Measurements from ENCODE around the gene ANKRD29.
"Not testable (repeated sequence)": the region's sequence is repeated elsewhere in the genome, so short reads cannot be mapped to it uniquely, and the experiment has no call there.

ANKRD29 gene

DNA sequence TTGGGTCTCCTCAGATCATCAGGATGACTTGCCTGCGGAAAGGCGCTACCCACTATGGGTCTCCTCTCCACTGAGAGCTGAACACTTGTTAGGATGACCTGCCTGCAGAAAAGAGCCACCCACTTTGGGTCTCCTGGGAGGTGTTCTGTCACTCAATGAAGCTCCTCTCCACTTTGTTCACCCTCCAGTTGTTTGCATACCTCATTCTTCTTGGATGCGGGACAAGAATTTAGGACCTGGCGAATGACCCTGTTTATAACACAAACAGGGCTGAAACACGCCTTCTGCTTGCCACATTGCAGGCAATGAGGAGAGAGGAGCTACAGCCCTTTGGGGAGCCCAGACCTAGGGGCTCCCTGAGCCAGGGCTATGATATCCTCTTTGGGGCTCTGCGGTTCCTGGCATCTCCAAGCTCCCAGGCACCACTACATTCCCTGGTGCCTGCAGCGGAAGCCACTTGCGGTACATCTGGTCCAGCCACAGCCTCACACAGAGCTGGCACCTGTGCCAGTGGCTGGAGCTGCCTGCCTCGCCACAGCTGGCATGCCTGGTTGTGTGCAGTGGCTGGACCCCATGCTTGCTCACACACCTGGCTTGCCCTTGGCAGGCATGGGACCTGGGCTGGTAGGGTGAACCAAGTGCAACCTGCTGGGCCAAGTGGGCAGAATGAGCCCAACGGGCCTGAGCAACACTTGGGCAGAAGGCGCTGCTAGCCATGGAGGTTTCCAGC lies 20.6 kb downstream of the ANKRD29 start:
- no peak for DNase-seq

DNA sequence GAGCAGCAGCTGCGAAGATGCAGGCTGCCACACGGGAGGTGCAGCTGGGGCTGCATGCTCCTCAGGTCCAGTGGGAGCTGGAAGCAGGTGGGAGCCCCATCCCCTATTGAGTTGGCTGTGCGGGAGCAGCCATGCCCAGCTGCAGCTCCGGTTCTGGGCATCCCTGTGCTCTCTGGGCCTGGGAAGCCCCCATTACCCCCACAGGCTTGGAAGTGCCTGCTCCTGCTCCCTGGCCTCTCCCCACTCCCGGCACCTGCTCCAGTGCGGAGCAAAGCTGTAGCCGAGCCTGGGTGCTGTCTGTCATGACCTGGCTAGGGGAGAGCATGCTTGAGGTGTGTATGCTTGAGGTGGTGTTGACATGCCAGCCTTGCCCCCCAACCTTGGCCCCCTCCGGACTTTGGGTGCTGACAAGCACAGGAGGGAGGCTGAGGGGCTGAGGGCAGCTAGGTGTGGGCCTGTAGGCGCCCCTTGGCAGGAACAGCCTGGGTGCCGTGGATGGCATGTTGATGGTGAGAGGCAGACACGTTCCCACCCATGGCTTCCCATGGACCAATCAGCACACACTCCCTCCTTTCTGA lies 21.5 kb downstream of the ANKRD29 start:
- DNase-seq, result no peak

DNA sequence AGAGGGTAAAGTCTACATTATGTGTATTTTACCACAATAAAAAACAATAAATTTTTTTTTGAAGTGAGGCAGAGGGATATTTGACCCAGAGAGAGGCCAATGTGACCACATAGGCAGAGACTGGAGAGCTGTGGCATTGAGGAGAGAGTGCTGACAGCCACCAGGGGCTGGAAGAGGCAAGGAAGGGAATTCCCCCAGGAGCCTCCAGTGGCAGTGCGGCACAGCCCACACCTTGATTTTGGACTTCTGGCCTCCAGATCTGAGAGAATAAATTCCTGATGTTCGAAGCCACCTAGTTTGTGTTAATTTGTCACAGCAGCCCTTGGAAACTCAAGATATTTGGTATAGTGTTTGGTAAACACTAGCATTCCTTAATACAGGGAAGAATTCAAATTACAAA lies 22.7 kb downstream of the ANKRD29 start:
- DNase-seq, result no peak

DNA sequence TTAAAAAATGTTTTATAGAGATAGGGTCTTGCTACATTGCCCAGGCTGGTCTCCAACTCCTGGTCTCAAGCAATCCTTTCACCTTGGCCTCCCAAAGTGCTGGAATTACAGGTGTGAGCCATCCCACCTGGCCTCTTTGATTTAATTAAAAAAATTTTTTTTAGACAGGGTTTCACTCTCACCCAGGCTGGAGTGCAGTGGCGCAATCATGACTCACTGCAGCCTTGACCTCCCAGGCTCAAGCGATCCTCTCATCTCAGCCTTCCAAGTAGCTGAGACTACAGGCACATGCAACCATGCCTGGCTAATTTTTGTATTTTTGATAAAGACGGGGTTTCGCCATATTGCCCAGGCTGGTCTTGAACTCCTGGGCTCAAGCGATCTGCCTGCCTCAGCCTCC lies 26.3 kb downstream of the ANKRD29 start:
- not testable (repeated sequence) for DNase-seq

DNA sequence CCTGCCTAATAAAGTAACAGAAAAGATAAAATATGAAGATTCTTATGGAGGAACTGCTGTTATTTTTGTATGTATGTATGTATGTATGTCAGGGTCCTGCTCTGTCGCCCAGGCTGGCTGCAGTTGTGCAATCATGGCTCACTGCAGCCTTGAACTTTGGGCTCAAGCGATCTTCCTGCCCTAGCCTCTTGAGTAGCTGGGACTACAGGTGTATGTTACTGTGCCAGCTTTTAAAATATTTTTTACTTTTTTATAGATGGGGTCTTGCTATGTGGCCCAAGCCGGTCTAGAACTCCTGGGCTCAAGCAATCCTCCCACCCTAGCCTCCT lies 26.7 kb downstream of the ANKRD29 start:
- no peak for DNase-seq

DNA sequence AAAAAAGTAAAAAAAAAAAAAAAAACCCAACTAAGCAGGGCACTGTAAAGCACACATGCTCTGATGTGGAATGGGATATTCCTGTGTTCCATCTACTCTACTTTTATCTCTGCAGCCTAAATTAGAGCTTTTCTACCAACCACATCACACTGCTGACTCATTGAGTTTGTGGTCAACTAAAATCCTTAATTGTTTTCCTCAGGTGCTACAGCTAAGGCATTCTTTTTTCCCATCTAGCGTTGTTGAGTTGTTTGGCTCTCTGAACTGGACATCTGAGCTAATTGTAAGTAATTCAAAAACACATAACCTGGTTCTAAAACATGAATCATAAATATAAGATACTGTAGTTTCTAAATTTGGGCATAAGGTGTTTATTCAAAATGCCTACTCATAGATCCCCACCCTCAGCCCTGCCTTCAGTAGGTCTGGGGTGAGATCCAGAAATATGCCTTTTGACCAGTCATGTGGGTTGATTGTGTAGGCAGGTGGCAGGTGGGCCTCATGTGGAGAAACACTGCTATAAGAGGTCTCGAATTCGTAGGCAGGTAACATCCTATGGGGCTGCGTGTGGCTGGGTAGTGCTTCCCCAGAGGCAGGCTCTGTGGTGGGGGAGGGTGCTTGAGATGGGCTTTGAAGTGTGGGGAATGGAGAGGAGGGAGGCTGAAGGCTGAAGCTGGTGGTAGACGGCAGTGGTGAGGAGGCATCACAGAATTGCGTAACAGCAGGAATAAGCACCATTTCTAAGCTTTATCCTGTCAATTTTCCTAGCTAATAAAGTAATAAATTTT lies 27.2 kb downstream of the ANKRD29 start:
- no peak for DNase-seq

DNA sequence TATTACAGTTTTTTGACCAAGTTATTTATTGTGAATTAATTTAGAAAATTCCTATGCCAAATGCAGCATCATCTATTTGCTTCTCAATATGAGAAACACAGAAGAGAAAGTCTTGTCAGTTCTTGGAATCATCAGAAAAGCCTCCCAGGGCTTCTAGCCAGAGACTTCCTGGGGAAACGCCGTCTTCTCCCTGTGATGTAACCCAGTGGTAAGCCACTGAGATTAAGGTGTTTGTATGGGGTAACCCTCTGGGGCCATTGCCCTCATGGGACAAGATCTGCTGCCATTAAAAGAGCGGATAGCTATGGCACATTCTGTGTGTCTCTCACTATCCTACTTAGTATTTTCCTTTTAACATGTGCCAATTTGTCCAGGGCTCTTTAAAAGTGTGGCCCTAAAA lies 28.0 kb downstream of the ANKRD29 start:
- no peak for DNase-seq

DNA sequence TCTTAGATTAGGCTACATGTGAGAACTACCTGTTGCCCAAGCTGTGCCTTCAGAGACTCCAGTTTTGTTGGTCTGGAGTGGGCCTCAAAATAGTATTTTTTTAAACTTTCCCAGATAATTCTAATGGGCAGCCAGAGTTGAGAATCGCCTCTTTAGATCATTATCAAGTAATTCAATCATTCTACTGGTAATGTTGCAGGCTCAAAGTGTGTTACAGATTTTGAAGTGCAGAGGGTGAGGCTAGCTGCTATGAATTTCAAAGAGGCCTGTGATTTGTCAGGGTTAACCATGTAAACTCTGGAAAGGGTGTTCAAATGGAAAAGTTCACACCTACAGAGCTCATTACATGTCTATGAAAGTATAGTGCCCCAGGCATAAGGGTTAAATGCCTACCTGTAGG lies 30.1 kb downstream of the ANKRD29 start:
- no peak for DNase-seq

DNA sequence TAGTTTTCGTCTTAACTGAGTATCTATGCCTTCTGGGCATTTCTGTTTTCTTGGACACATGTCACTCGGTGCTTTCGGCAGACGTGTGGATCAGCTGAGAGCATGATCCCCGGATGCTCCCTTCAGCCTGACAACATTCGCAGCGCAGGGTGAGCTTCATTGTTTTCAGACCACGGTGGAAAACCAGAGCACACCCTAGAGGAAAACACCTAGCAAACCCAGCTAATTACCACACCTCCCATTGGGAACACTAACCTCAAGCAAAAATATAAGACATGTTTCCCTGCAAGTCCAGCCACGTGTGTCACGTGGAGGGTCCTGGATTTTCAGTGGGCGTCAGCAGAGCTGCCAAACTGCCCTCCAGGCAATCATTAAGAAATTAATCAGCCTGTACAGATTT lies 31.0 kb downstream of the ANKRD29 start:
- DNase-seq, result no peak

DNA sequence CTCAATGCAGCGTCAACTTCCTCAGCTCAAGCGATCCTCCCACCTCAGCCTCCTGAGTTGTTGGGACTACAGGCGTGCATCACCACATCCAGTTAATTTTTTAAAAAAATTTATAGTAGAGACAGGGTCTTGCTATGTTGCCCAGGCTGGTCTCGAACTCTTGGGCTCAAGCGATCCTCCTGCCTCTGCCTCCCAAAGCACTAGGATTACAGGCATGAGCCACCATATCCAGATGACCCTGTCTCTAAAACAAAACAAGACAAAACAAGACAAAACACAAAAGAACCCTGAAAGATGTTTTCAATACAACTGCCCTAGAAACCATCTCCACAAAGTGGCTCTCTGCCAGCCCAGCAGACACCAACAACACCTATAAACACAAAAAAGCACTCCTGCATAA lies 31.4 kb downstream of the ANKRD29 start:
- DNase-seq, result no peak

DNA sequence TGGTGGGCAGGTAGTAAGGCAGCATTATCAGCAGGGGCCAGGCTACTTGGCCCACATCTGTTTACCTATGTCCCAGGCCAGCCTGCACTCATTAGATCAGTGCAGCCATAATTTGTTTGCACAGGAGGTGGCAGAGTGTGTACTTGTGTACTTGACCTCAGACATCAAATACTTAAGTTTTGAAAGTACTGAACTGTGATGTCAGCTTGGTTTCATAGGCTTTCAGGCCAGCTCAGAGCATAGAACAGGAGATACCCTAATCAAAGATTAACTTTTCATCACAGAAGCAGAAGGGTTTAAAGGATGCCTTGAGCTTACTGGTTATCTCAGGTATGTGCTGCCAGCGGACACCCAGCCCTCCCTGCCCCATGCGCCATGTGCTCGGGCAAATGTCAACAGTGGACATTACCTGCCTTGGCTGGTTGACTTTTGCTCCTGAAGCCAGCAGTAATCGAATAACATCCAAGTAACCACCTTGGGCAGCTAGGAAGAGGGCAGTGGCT lies 33.2 kb downstream of the ANKRD29 start:
- DNase-seq, result no peak

DNA sequence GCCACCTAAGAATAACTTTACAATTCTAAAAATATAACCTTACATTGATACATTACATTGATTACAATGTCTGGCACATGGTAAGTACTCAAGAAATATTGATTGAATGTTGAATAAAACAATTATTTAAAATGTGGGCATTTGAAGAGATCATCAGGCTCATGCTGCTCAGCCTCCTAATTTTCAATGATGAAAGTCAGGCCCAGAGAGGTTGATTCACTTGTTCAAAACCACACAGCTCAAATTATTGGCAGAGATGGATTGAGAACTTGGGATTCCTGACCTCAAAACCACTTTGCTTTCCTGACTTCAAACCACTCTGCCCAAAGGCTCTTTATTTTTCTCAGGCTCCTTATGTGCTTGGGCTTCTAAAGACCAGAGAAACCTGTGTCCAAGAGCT lies 34.7 kb downstream of the ANKRD29 start:
- DNase-seq, result no peak

DNA sequence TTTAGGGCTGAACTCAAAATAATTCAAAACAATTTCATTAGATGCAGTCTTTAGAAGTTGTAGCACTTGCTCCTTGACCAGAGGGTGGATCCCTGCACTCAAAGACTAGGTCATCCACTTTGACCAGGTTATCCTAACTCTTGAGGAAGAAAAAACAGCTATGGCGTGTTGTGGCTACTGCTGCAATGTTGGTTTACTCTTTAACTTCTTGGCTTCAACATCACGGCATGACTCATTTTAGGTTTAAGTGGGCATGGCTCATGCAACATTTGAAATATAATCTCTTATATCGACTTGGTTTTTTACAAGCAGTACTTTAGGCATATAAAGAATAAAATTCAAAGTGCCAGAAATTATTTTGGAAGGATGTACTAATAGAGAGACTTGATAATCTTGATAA lies 35.4 kb downstream of the ANKRD29 start:
- no peak for DNase-seq

DNA sequence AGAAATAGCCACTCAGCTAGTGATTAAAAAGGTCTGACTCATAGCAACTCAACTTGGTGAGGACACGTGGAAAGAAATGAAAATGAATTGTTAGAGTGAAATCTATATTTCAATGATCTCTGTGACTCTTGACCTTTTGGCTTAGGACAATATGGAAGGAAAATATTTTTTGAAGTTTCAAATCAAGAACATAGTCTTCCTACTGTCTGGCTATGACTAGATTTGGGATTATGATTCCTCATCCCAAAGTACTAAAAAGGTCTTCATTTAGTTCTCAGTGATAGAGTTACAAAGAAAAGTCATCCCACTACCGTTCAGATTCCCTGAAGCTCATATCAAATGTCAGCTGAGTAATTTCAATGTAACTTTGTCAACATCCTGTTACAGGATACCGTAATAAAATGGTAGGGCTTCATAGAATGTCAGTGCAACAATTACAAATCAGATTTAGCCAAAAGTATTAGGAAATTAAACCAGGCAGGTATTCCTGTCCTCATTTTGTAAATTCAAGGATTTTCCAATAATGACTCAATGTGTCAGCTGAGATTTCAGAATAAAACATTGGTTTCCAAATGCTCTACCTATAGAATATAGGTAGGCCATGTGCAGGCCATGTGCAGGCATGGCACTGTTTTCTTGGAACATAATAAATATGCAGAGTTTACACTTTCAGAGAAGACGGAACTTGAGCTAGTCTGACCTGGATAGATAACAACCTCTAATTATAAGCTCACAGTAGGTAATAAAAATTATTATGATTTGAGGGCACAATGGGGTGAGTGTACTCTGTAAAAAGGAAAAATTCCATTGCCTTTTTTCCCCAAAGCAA lies 36.0 kb downstream of the ANKRD29 start:
- no peak for DNase-seq

DNA sequence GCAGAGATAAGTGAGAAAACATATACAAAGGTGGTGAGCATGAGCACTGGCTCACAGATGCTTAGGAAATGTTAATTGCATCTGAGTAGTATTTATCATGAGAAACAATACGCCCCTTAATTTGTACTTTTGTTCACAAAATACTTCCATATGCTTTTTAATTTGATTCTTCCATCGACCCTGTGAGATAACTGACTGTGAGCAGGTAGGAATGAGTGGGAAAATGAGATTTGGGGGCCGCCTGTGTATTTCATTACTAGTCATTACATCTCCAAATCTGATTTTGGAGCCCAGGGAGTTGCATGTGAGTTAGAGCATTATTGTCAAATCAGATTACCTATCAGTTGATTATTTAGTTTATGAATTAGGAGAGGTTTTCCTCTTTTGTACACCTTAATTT lies 39.7 kb downstream of the ANKRD29 start:
- no peak for DNase-seq

DNA sequence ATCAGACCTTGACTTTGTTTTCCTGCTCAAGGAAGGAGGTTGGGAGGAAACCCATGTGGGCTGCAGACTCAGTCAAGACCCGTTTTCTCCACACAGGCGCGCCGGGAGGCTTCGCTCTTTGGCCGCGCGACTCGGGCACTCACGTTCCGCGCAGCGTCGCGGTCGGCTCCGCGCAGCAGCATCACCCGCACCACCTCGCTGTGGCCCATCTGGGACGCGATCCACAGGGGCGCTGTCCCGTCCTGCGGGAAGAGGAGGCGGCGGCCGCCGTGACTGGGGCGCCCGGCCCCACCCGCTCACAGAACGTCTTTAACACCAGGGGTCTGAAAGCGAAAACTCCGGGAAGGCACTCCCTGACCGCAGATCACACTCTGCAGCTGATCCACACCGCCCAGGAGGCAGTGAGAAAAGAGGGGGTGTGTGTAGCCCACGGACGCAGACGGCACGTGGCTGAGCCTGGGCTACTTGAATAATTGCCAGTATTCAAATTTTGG lies 43.3 kb downstream of the ANKRD29 start:
- DNase-seq, result peak in 1 of 2 experiments; percentile 1

DNA sequence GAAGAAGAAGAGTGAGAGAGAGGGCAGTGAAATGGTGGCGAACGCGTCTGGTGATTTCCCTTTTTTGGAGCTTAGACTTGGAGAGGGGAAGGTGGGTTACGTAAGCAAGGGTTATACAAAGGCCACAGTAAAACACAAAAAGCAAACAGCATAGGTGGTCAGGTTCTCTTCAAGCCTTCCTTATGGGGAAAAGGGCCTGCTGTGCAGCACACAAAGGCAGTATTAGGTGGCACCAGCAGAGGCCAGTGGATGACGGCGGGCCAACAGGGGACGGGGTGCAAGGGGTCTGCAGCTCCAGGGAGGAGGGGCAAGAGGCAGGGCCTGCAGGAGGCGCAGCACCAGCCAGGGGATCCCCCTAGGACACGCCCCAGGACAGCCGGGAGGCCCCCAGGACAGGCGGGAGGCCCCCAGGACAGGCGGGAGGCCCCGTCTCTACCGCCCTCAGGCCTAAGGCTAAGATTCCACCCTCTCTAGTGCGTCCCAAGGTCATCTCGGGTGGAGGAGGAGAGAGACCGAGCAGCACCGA lies 43.8 kb downstream of the ANKRD29 start:
- DNase-seq, result no peak

DNA sequence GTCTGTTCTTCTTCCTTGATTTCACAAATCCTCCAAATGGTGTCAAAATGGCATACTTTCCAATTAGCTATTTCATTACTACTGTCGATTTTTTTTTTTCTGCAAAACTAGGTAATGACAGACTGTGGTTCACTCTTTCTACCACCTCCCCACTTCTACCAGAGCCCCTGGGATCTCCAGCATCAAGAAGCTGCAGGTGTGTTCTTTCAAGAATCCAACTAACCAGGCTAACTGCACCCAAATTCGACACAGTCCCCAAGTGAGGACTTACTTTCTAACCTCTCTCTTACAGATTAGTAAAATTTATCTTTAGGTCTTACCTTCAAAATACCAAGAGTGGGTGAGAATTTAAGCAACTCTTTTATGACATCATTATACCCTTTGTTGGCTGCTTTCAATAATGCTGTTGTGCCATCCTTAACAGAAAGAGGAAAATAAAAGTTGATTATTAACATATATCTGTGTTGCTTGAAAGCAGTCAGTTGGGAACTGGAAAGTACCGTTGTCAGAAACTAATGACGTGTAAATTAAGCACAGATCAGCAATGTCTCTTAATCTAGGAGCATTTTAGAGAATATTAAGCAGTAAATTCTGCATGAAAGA lies 45.2 kb downstream of the ANKRD29 start:
- no peak for DNase-seq

DNA sequence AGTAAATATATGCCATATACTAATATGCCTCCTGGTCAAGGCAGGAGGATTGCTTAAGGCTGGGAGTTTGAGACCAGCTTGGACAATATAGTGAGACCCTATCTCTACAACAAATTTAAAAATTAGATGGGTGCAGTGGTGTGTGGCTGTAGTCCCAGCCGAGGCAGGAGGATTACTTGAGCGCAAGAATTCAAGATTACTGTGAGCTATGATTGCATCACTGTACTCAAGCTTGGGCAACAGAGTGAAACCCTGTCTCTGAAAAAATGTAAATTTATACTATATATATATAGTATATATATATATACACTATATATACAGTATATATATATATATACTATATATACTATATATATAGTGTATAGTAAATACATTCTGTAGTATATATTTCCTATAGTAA lies 46.5 kb downstream of the ANKRD29 start:
- DNase-seq, result no peak

DNA sequence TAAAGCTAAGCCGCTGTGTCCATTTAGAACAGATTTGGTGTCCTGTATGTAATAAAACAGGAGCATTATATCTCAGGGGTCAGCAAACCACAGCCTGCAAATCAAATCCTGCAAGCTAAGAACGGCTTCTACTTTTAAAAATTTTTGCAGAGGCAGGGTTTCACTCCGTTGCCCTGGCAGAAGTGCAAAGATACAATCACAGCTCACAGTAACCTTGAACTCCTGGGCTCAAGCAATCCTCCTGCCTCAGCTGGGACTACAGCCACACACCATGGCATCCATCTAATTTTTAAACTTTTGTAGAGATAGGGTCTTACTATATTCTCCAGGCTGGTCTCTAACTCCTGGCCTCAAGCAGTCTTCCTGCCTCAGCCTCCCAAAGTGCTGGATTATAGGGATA lies 47.8 kb downstream of the ANKRD29 start:
- no peak for DNase-seq

DNA sequence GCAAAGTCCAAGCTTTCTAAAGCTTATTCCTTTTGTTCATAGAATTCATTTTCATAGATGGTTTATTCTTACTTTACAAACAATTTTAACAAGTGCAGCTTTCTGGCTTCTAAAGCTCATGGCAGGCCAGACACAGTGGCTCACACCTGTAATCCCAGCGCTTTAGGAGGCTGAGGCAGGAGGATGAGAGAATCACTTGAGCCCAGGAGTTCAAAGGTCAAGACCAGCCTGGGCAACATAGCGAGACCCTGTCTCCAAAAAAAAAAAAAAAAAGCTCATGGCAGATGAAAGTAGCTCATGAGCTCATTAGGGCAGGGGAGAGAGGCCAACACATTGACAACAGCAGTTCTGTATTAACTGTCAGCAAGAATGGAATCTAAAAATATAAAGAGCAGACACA lies 48.3 kb downstream of the ANKRD29 start:
- no peak for DNase-seq

DNA sequence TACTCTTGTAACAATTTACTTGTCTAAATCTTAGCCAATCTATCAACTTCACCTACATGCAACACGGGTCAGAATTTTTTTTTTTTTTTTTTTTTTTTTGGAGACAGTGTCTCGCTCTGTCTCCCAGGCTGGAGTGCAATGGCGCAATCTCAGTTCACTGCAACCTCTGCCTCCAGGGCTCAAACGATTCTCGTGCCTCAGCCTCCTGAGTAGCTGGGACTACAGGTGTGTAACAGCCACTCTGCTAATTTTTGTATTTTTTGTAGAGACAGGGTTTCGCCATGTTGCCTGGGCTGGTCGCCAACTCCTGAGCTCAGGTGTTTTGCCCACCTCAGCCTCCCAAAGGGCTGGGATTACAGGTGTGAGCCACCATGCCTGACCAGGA lies 49.6 kb downstream of the ANKRD29 start:
- not testable (repeated sequence) for DNase-seq
